B cell (primary cell): ENCODE results near the gene EDC4. TPM values are rescaled to one million over a fixed set of nuclear protein-coding genes. Genes with fewer than 3 reads are reported as not detected.

ENCODE experiments used
- ATAC-seq: fragments of 200-7000 bp; cut with Tn5 transposase; one replicate; pipeline ENCODE4 v1.10.0; 2021; ENCODE audit warnings: low read depth, mild to moderate bottlenecking, moderate number of reproducible peaks, moderate library complexity
- CTCF ChIA-PET: fragments of 350-600 bp; sonication (Branson Sonifier 250); formaldehyde crosslinking; loops from one replicate; lab custom pipeline; 2021; ENCODE audit warnings: antibody characterized with exemption, inconsistent platforms; lab: Charles Lee
- POLR2A ChIA-PET: fragments of 350-600 bp; sonication (Branson Sonifier 250); formaldehyde crosslinking; loops from one replicate; lab custom pipeline; 2021; ENCODE audit warnings: antibody characterized with exemption; lab: Charles Lee
- DNase-seq: peaks from one replicate; pipeline ENCODE4 v3.0.0; 2013
- H2AFZ ChIP-seq: 2 replicates; pipeline ENCODE4 v1.6.1; 2012; ENCODE audit warnings: mild to moderate bottlenecking, low read depth, low read length; ENCODE audit not compliant: insufficient read depth, poor library complexity, severe bottlenecking
- H3K27ac ChIP-seq, 2 donors: 1 replicate in 1 of 2; 2 replicates in 1 of 2; pipeline ENCODE4 v1.5.1; 2012 to 2013; ENCODE audit warnings: low read length in 2 of 2, mild to moderate bottlenecking in 2 of 2, moderate library complexity in 1 of 2
- H3K27me3 ChIP-seq, 4 experiments: fragments of 200-600 bp in 1 of 4; sonication (generic) in 1 of 4; replicated peaks in 1 of 4; 1 replicate in 2 of 4; 2 replicates in 2 of 4; pipeline versions ENCODE4 v1.6.1 to v1.7.0; 2013 to 2016; ENCODE audit warnings: low read length in 3 of 4, mild to moderate bottlenecking in 2 of 4, mixed read lengths in 1 of 4, moderate library complexity in 1 of 4; ENCODE audit not compliant: insufficient read depth in 4 of 4, control insufficient read depth in 3 of 4; ENCODE audit errors: control extremely low read depth in 1 of 4
- H3K36me3 ChIP-seq, 2 experiments: replicated peaks in 1 of 2; 1 replicate in 1 of 2; 2 replicates in 1 of 2; pipeline versions ENCODE4 v1.6.1 to v1.7.1; 2013; ENCODE audit warnings: low read length in 1 of 2; ENCODE audit not compliant: insufficient read depth in 2 of 2, control insufficient read depth in 1 of 2; ENCODE audit errors: control extremely low read depth in 1 of 2, extremely low read depth in 1 of 2
- H3K4me1 ChIP-seq, 2 donors: fragments of 200-600 bp in 1 of 2; sonication (generic) in 1 of 2; 1 replicate in 1 of 2; 2 replicates in 1 of 2; pipeline versions ENCODE4 v1.5.1 to v1.6.1; 2013 to 2017; ENCODE audit warnings: low read length in 2 of 2; ENCODE audit not compliant: control insufficient read depth in 2 of 2, insufficient read depth in 2 of 2
- H3K4me2 ChIP-seq: replicated peaks from 2 replicates; pipeline ENCODE3; 2012; ENCODE audit warnings: mild to moderate bottlenecking, low read depth, low read length; ENCODE audit not compliant: poor library complexity, severe bottlenecking
- H3K4me3 ChIP-seq, 5 experiments: fragments of 200-600 bp in 1 of 5; sonication (generic) in 1 of 5; 1 replicate in 3 of 5; 2 replicates in 2 of 5; pipeline versions ENCODE4 v1.5.1 to v1.7.0; 2011 to 2016; ENCODE audit warnings: low read length in 4 of 5, mild to moderate bottlenecking in 4 of 5, low read depth in 2 of 5, control low read depth in 1 of 5, moderate library complexity in 1 of 5; ENCODE audit not compliant: insufficient read depth in 1 of 5; ENCODE audit errors: control extremely low read depth in 1 of 5, extremely low read depth in 1 of 5
- H3K79me2 ChIP-seq: fragments of 200-600 bp; sonication (generic); one replicate; pipeline ENCODE4 v1.6.0; 2016; ENCODE audit warnings: low read length; ENCODE audit not compliant: control insufficient read depth, insufficient read depth
- H3K9ac ChIP-seq: fragments of 200-600 bp; sonication (generic); 2 replicates; pipeline ENCODE4 v1.6.1; 2017; ENCODE audit warnings: mild to moderate bottlenecking, low read length, moderate library complexity
- H3K9me3 ChIP-seq, 3 donors: one replicate each; pipeline versions ENCODE4 v1.6.1 to v1.7.1; 2013; ENCODE audit warnings: low read length in 2 of 3; ENCODE audit not compliant: control insufficient read depth in 2 of 3, insufficient read depth in 1 of 3; ENCODE audit errors: control extremely low read depth in 1 of 3
- H4K20me1 ChIP-seq: 2 replicates; pipeline ENCODE4 v1.6.0; 2012; ENCODE audit warnings: mild to moderate bottlenecking, low read length; ENCODE audit not compliant: insufficient read depth, control insufficient read depth, poor library complexity, severe bottlenecking
- H3K27ac Mint-ChIP-seq: one replicate; pipeline ENCODE4 v1.8.0; 2021; ENCODE audit warnings: mixed read lengths
- H3K27me3 Mint-ChIP-seq: one replicate; pipeline ENCODE4 v1.8.0; 2021; ENCODE audit warnings: mixed read lengths
- H3K4me1 Mint-ChIP-seq: one replicate; pipeline ENCODE4 v1.8.0; 2021; ENCODE audit warnings: mixed read lengths
- H3K4me3 Mint-ChIP-seq: one replicate; pipeline ENCODE4 v1.8.0; 2021; ENCODE audit warnings: mixed read lengths
- H3K9me3 Mint-ChIP-seq: one replicate; pipeline ENCODE4 v1.8.0; 2022; ENCODE audit warnings: mixed read lengths; ENCODE audit not compliant: insufficient read depth
- EZH2 ChIP-seq: IDR thresholded peaks from 2 replicates; pipeline ENCODE4 v1.6.1; 2012; ENCODE audit warnings: borderline replicate concordance, low read depth, mild to moderate bottlenecking, moderate library complexity, low read length; ENCODE audit not compliant: insufficient read depth, poor library complexity, severe bottlenecking
- WGBS: methylation state at CpG from one replicate; pipeline ENCODE4 v1.1.5; 2013; ENCODE audit warnings: missing lambda C conversion rate; ENCODE audit not compliant: insufficient coverage; 5-methylcytosine and 5-hydroxymethylcytosine counted together
- intact Hi-C: fragments of 100-400 bp; cut with micrococcal nuclease; formaldehyde crosslinking; loops from one replicate; pipeline ENCODE4 v1.10.0; 2022
- polyA plus RNA-seq: library from polyadenylated mRNA; depleted of rRNA; stranded (reverse); fragments of >200 nt; gene quantifications from 2 replicates; pipeline ENCODE4 v1.2.3, GENCODE V29; 2012
- total RNA-seq, 2 donors: library from RNA; stranded (reverse); fragments of 120-200 nt in 1 of 2; gene quantifications; 1 replicate in 1 of 2; 2 replicates in 1 of 2; pipeline versions ENCODE4 v1.2.3 to v1.2.4, GENCODE V29; 2013 to 2022
- TF ChIP-seq, protein P1 (sequence below): fragments of 200-600 bp; IDR thresholded peaks from one replicate; pipeline ENCODE4 v1.8.0; 2022; ENCODE audit warnings: antibody characterized with exemption, mild to moderate bottlenecking

Gene EDC4
- total and polyA plus RNA-seq, 2 donors (not counting 1 experiment from before 2014, with no cell fraction given): 84.5 to 95.1 TPM

GRCh38 chr16:67883146-67883871 lies 10.5 kb downstream of the EDC4 start:
- DNase-seq (no peak), ATAC-seq (no peak)
- Histone ChIP-seq H3K27ac (no peak overlapping the region), H3K4me3 (no peak overlapping the region), H3K4me2 (no peak overlapping the region), H2AFZ (no peak overlapping the region), H3K27me3 (no peaks in the 10 kb centered on the region), H3K9me3 (no peaks in the 10 kb centered on the region), H3K36me3 (peaks cover 0 to 74% of the 10 kb centered on the region in 2 experiments), H3K9ac (no peak overlapping the region), H3K4me1 (no peaks in the 10 kb centered on the region), H4K20me1 (no peaks in the 10 kb centered on the region), H3K79me2 (peaks cover 6% of the 10 kb centered on the region)
- intact Hi-C loops: loop anchor here (1.0 kb wide), 4 partner anchors 45 to 346 kb away; no protein-coding TSS in a partner anchor
- H3K27me3 Mint-ChIP-seq: no peaks in the 10 kb centered on the region
- H3K4me1 Mint-ChIP-seq: no peaks in the 10 kb centered on the region
- ChIA-PET CTCF (interaction anchor here (0.7 to 9.3 kb wide), 62 partner anchors 9 to 350 kb away, joined by 3 to 151 read pairs (median 5); partner anchors contain the start of genes DDX28, DPEP2, DUS2 and GFOD2), POLR2A (interaction anchor here (1.6 kb wide), 1 partner anchor 157 kb away, joined by 12 read pairs; no protein-coding TSS in a partner anchor)
- no peaks in the 10 kb centered on the region for H3K9me3 Mint-ChIP-seq
- no peak overlapping the region for H3K27ac Mint-ChIP-seq
- no peak overlapping the region for H3K4me3 Mint-ChIP-seq
- 87% methylated on average over 4 of the region's 6 CpGs for WGBS
- TF ChIP-seq, protein P1, sequence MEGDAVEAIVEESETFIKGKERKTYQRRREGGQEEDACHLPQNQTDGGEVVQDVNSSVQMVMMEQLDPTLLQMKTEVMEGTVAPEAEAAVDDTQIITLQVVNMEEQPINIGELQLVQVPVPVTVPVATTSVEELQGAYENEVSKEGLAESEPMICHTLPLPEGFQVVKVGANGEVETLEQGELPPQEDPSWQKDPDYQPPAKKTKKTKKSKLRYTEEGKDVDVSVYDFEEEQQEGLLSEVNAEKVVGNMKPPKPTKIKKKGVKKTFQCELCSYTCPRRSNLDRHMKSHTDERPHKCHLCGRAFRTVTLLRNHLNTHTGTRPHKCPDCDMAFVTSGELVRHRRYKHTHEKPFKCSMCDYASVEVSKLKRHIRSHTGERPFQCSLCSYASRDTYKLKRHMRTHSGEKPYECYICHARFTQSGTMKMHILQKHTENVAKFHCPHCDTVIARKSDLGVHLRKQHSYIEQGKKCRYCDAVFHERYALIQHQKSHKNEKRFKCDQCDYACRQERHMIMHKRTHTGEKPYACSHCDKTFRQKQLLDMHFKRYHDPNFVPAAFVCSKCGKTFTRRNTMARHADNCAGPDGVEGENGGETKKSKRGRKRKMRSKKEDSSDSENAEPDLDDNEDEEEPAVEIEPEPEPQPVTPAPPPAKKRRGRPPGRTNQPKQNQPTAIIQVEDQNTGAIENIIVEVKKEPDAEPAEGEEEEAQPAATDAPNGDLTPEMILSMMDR: no peak
- no peak for TF ChIP-seq EZH2

- no peaks in the 10 kb centered on the region for H3K4me1 Mint-ChIP-seq
- H3K27ac Mint-ChIP-seq: no peak overlapping the region
- Histone ChIP-seq H3K9ac (no peak overlapping the region), H2AFZ (no peak overlapping the region), H3K27me3 (no peaks in the 10 kb centered on the region), H3K4me2 (no peak overlapping the region), H3K4me1 (no peaks in the 10 kb centered on the region), H3K27ac (no peak overlapping the region), H3K4me3 (no peak overlapping the region), H3K79me2 (peaks cover 6% of the 10 kb centered on the region), H3K9me3 (no peaks in the 10 kb centered on the region), H4K20me1 (no peaks in the 10 kb centered on the region), H3K36me3 (peaks cover 0 to 68% of the 10 kb centered on the region in 2 experiments)
- peak; percentile 81 for DNase-seq
- TF ChIP-seq, protein P1: peak; percentile 96
- no peak for TF ChIP-seq EZH2
- ChIA-PET CTCF (interaction anchor here (0.7 to 9.3 kb wide), 65 partner anchors 9 to 349 kb away, joined by 3 to 151 read pairs (median 4); partner anchors contain the start of genes DDX28, DPEP2, DUS2 and GFOD2), POLR2A (interaction anchor here (0.6 to 1.6 kb wide), 2 partner anchors 45 to 156 kb away, joined by 5 to 12 read pairs; no protein-coding TSS in a partner anchor)
- intact Hi-C loops: loop anchor here (1.0 kb wide), 4 partner anchors 44 to 345 kb away; no protein-coding TSS in a partner anchor
- peak; percentile 88 for ATAC-seq
- H3K4me3 Mint-ChIP-seq: no peak overlapping the region
- H3K9me3 Mint-ChIP-seq: no peaks in the 10 kb centered on the region
- H3K27me3 Mint-ChIP-seq: no peaks in the 10 kb centered on the region
- WGBS: 60% methylated on average over 11 of the region's 11 CpGs
These were observed 11.0 kb downstream of the EDC4 start for GRCh38 chr16:67883872-67884261.
